GM12872 (cell line): ENCODE measurements around the gene NANOS3.

ENCODE experiments used
- TF ChIP-seq, protein P1 (sequence below): IDR thresholded peaks from 3 replicates; pipeline ENCODE4 v1.5.1; 2011; ENCODE audit warnings: low read depth, mild to moderate bottlenecking, low read length, moderate library complexity; ENCODE audit not compliant: insufficient read depth

NANOS3 gene

DNA sequence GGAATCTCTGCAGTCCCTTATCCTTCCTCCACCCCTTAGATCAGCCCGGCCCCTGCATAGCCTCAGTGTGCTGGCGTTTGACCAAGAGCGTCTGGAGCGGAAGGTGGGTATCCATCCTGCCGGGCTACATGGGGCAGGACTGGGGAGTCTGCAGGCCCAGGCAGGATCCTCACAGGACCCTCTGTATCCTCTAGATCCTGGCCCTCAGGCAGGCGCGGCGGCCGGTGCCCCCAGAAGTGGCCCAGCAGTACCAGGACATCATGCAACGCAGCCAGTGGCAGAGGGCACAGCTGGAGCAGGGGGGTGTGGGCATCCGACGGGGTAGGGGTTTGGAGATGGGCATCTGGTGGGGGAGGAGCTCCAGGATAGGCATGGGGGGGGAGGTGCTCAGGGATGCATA lies 52.4 kb downstream of the NANOS3 start:
- TF ChIP-seq, protein P1, sequence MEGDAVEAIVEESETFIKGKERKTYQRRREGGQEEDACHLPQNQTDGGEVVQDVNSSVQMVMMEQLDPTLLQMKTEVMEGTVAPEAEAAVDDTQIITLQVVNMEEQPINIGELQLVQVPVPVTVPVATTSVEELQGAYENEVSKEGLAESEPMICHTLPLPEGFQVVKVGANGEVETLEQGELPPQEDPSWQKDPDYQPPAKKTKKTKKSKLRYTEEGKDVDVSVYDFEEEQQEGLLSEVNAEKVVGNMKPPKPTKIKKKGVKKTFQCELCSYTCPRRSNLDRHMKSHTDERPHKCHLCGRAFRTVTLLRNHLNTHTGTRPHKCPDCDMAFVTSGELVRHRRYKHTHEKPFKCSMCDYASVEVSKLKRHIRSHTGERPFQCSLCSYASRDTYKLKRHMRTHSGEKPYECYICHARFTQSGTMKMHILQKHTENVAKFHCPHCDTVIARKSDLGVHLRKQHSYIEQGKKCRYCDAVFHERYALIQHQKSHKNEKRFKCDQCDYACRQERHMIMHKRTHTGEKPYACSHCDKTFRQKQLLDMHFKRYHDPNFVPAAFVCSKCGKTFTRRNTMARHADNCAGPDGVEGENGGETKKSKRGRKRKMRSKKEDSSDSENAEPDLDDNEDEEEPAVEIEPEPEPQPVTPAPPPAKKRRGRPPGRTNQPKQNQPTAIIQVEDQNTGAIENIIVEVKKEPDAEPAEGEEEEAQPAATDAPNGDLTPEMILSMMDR, result no peak

- TF ChIP-seq, protein P1, result no peak
These were observed 53.0 kb downstream of the NANOS3 start for GRCh38 chr19:13929956-13930355.
